Hepatocyte (in vitro differentiated cells): ENCODE data around the gene BCOR. TPM values are rescaled to one million over a fixed set of nuclear protein-coding genes. Genes with fewer than 3 reads are reported as not detected.

ENCODE experiments used
- DNase-seq: peaks from one replicate; pipeline ENCODE4 v3.0.0-alpha.2; 2016; ENCODE audit warnings: low spot score
- H2AFZ ChIP-seq: fragments of 200-600 bp; sonication (generic); 2 replicates; pipeline ENCODE4 v1.6.0; 2016; ENCODE audit warnings: antibody characterized with exemption, mild to moderate bottlenecking
- H3K27ac ChIP-seq: fragments of 200-600 bp; sonication (generic); 2 replicates; pipeline ENCODE4 v1.5.1; 2016; ENCODE audit warnings: mild to moderate bottlenecking
- H3K27me3 ChIP-seq: fragments of 200-600 bp; sonication (generic); 2 replicates; pipeline ENCODE4 v1.6.1; 2016
- H3K36me3 ChIP-seq: fragments of 200-600 bp; sonication (generic); replicated peaks from 2 replicates; pipeline ENCODE4 v1.5.1; 2016; ENCODE audit warnings: low read depth; ENCODE audit not compliant: insufficient read depth
- H3K4me1 ChIP-seq: fragments of 200-600 bp; sonication (generic); 2 replicates; pipeline ENCODE4 v1.5.1; 2016; ENCODE audit warnings: mild to moderate bottlenecking, moderate library complexity; ENCODE audit not compliant: insufficient read depth
- H3K4me2 ChIP-seq: fragments of 200-600 bp; sonication (generic); 2 replicates; pipeline ENCODE4 v1.6.0; 2016
- H3K4me3 ChIP-seq: fragments of 200-600 bp; sonication (generic); 2 replicates; pipeline ENCODE4 v1.5.1; 2016; ENCODE audit warnings: mild to moderate bottlenecking
- H3K79me2 ChIP-seq: fragments of 200-600 bp; sonication (generic); 2 replicates; pipeline ENCODE4 v1.6.0; 2017; ENCODE audit warnings: mild to moderate bottlenecking
- H3K9me2 ChIP-seq: fragments of 200-600 bp; sonication (generic); replicated peaks from 2 replicates; pipeline ENCODE4 v1.6.0; 2017; ENCODE audit warnings: mild to moderate bottlenecking; ENCODE audit not compliant: insufficient read depth
- H3K9me3 ChIP-seq: fragments of 200-600 bp; sonication (generic); 2 replicates; pipeline ENCODE4 v1.5.1; 2016; ENCODE audit warnings: low read depth, mild to moderate bottlenecking
- H4K20me1 ChIP-seq: fragments of 200-600 bp; sonication (generic); 2 replicates; pipeline ENCODE4 v1.6.0; 2016; ENCODE audit warnings: mild to moderate bottlenecking; ENCODE audit not compliant: insufficient read depth, poor library complexity, severe bottlenecking
- CTCF ChIP-seq: fragments of 200-600 bp; sonication (generic); IDR thresholded peaks from 2 replicates; pipeline ENCODE4 v1.5.1; 2016; ENCODE audit warnings: antibody characterized with exemption, mild to moderate bottlenecking; ENCODE audit not compliant: poor library complexity
- EZH2 ChIP-seq: fragments of 200-600 bp; sonication (generic); IDR thresholded peaks from 2 replicates; pipeline ENCODE4 v1.6.1; 2016; ENCODE audit warnings: antibody characterized with exemption, mild to moderate bottlenecking, borderline replicate concordance
- EZH2phosphoT487 ChIP-seq: fragments of 200-600 bp; sonication (generic); IDR thresholded peaks from one replicate; pipeline ENCODE4 v1.6.1; 2018; ENCODE audit warnings: antibody characterized with exemption, mild to moderate bottlenecking, low read depth, moderate library complexity; ENCODE audit not compliant: unreplicated experiment, severe bottlenecking
- WGBS: methylation state at CpG from one replicate; pipeline ENCODE4 v1.1.6; 2016; ENCODE audit warnings: low lambda C conversion rate; ENCODE audit errors: missing lambda C conversion rate; 5-methylcytosine and 5-hydroxymethylcytosine counted together
- polyA plus RNA-seq: library from polyadenylated mRNA; unstranded; fragments of >200 nt; fragmentation: Nextera tagmentation; extraction: Ambion mirVana; gene quantifications from 2 replicates; pipeline ENCODE4 v1.2.1, GENCODE V29; 2016
- total RNA-seq: library from RNA; depleted of rRNA; stranded (reverse); fragments of >200 nt; gene quantifications from 2 replicates; pipeline ENCODE4 v1.2.3, GENCODE V29; 2014

The BCOR gene
- total and polyA plus RNA-seq, 2 experiments from 2014 or later: 13.6 to 22.9 TPM

GRCh38 chrX:40007131-40007755 lies 90.5 kb downstream of the BCOR start:
- Histone ChIP-seq H3K27me3 (peaks cover 72% of the 10 kb centered on the region), H3K79me2 (no peaks in the 10 kb centered on the region), H3K9me2 (no peaks in the 10 kb centered on the region), H3K36me3 (no peaks in the 10 kb centered on the region), H3K27ac (no peak overlapping the region), H3K4me3 (no peak overlapping the region), H3K4me1 (peaks cover 80% of the 10 kb centered on the region), H2AFZ (no peak overlapping the region), H3K9me3 (no peaks in the 10 kb centered on the region), H4K20me1 (no peaks in the 10 kb centered on the region), H3K4me2 (peak overlapping the region; percentile 53)
- TF ChIP-seq EZH2 (peak; percentile 50), EZH2phosphoT487 (no peak), CTCF (no peak)
- WGBS: 40% methylated on average over 33 of the region's 33 CpGs
- no peak for DNase-seq

GRCh38 chrX:40006106-40007017 lies 91.4 kb downstream of the BCOR start:
- peaks cover 71% of the 10 kb centered on the region for H3K4me1 ChIP-seq
- H3K79me2 ChIP-seq: no peaks in the 10 kb centered on the region
- TF ChIP-seq EZH2: no peak
- TF ChIP-seq CTCF: no peak
- no peak for TF ChIP-seq EZH2phosphoT487
- peak overlapping the region; percentile 60 for H2AFZ ChIP-seq
- no peak overlapping the region for H3K27ac ChIP-seq
- H3K9me2 ChIP-seq: no peaks in the 10 kb centered on the region
- peak; percentile 67 for DNase-seq
- no peak overlapping the region for H3K4me3 ChIP-seq
- 18% methylated on average over 50 of the region's 63 CpGs for WGBS
- peak overlapping the region; percentile 72 for H3K4me2 ChIP-seq
- H4K20me1 ChIP-seq: no peaks in the 10 kb centered on the region
- H3K27me3 ChIP-seq: peaks cover 65% of the 10 kb centered on the region
- H3K36me3 ChIP-seq: no peaks in the 10 kb centered on the region
- H3K9me3 ChIP-seq: no peaks in the 10 kb centered on the region

GRCh38 chrX:40005292-40006011 lies 92.3 kb downstream of the BCOR start:
- no peak for DNase-seq
- no peaks in the 10 kb centered on the region for H3K36me3 ChIP-seq
- no peak overlapping the region for H3K4me3 ChIP-seq
- WGBS: 23% methylated on average over 59 of the region's 73 CpGs
- H3K4me1 ChIP-seq: peaks cover 64% of the 10 kb centered on the region
- H3K9me3 ChIP-seq: no peaks in the 10 kb centered on the region
- H3K79me2 ChIP-seq: no peaks in the 10 kb centered on the region
- TF ChIP-seq EZH2phosphoT487 (no peak), CTCF (no peak), EZH2 (no peak)
- H2AFZ ChIP-seq: peak overlapping the region; percentile 60
- peak overlapping the region; percentile 72 for H3K4me2 ChIP-seq
- peaks cover 56% of the 10 kb centered on the region for H3K27me3 ChIP-seq
- no peaks in the 10 kb centered on the region for H3K9me2 ChIP-seq
- H4K20me1 ChIP-seq: no peaks in the 10 kb centered on the region
- no peak overlapping the region for H3K27ac ChIP-seq
